Prostate gland (tissue), 2 donors: Measurements from ENCODE around the gene CMPK2.

Experiments
- CTCF ChIP-seq, 4 experiments: fragments of 200-600 bp in 2 of 4; fragments of 450-650 bp in 2 of 4; sonication (generic) in 2 of 4; IDR thresholded peaks; 1 replicate in 3 of 4; 2 replicates in 1 of 4; pipeline ENCODE4 v1.5.1; 2016 to 2019; ENCODE audit warnings: antibody characterized with exemption in 4 of 4, mild to moderate bottlenecking in 2 of 4, moderate library complexity in 2 of 4
- POLR2A ChIP-seq: fragments of 450-650 bp; IDR thresholded peaks from one replicate; pipeline ENCODE4 v1.6.1; 2016; ENCODE audit warnings: antibody characterized with exemption, mild to moderate bottlenecking
- POLR2AphosphoS5 ChIP-seq: sonication (generic); formaldehyde crosslinking; IDR thresholded peaks from one replicate; pipeline ENCODE4 v1.6.1; 2017; ENCODE audit warnings: antibody characterized with exemption

DNA sequence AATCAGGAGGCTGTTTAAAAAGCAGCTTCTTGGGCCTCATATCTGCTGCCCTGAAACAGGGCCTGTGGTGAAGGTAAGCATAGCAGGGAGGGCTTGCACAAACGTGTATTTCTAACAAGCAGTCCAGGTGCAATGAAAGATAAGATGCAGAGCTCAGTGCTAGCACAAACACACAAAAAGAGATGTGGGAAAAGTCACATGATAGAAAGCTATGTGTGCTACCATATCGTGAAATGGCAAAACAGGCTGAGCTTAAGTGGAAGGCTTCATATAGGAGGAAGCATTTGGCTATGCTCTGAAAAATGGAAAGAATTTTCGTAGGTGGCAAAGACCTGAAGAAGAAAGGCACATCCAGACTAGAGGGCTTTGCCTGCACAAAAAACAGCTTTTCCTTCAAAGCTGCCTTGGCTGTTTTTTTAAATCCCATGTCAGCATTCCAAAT, 22.1 kb upstream of the CMPK2 start:
- TF ChIP-seq POLR2AphosphoS5, result no peak
- TF ChIP-seq POLR2A, result no peak
- no peak for TF ChIP-seq CTCF (IDR thresholded peaks at IDR 0.05)
